ENCODE data around the gene MLX.

The MLX gene

GRCh38 chr17:42535155-42536047, 31.5 kb upstream of the MLX start:
- Histone ChIP-seq H3F3A (ENCODE audit: low read depth) (peaks cover 12% of the 10 kb centered on the region), H3K4me3 (ENCODE audit: low read length, poor library complexity, severe bottlenecking) (peak overlapping the region; percentile 84), H3K36me3 (ENCODE audit: insufficient read depth, low read length) (no peaks in the 10 kb centered on the region), H3K4me2 (ENCODE audit: low read depth, low read length, poor library complexity, severe bottlenecking) (peak overlapping the region; percentile 88), H3K9me2 (replicated peaks; ENCODE audit: low read depth, low read length) (no peaks in the 10 kb centered on the region), H2AFZ (ENCODE audit: low read length) (peak overlapping the region; percentile 44; the same call in 1 of the 2 replicates), H3K27me3 (ENCODE audit: insufficient read depth, low read length, poor library complexity, severe bottlenecking) (no peaks in the 10 kb centered on the region), H4K20me1 (ENCODE audit: insufficient read depth, low read length, poor library complexity, severe bottlenecking) (peaks cover 8% of the 10 kb centered on the region), H3K79me2 (ENCODE audit: insufficient read depth, low read length) (peaks cover 41% of the 10 kb centered on the region), H3K4me1 (ENCODE audit: insufficient read depth, low read length, poor library complexity, severe bottlenecking) (peaks cover 41% of the 10 kb centered on the region), H3K9ac (ENCODE audit: low read depth, low read length, poor library complexity, severe bottlenecking) (peak overlapping the region; percentile 75), H3K9me3 (ENCODE audit: insufficient read depth, low read depth, low read length) (no peaks in the 10 kb centered on the region)
- TF ChIP-seq EZH2phosphoT487 (IDR thresholded peaks at IDR 0.05; ENCODE audit: borderline replicate concordance) (no peak), CTCF (conservative IDR thresholded peaks at IDR 0.05; ENCODE audit: low read length) (no peak)

GRCh38 chr17:42536048-42536371, 30.9 kb upstream of the MLX start, which contains the start of gene NAGLU:
TSS of gene NAGLU (plus strand) at chr17:42536241. CDS start at chr17:42536273, 32 bp downstream.
- Histone ChIP-seq H2AFZ (ENCODE audit: low read length) (peak within 1 kb of the TSS; percentile 44), H3K36me3 (ENCODE audit: insufficient read depth, low read length) (no peaks in the 10 kb centered on the region), H3F3A (ENCODE audit: low read depth) (peaks cover 6% of the 10 kb centered on the region; the same call in 1 of the 2 replicates), H3K9me3 (ENCODE audit: insufficient read depth, low read depth, low read length) (no peaks in the 10 kb centered on the region), H3K4me2 (ENCODE audit: low read depth, low read length, poor library complexity, severe bottlenecking) (peak within 1 kb of the TSS; percentile 96), H4K20me1 (ENCODE audit: insufficient read depth, low read length, poor library complexity, severe bottlenecking) (peaks cover 8% of the 10 kb centered on the region), H3K4me3 (ENCODE audit: low read length, poor library complexity, severe bottlenecking) (peak within 1 kb of the TSS; percentile 84), H3K9me2 (replicated peaks; ENCODE audit: low read depth, low read length) (no peaks in the 10 kb centered on the region), H3K4me1 (ENCODE audit: insufficient read depth, low read length, poor library complexity, severe bottlenecking) (peaks cover 40% of the 10 kb centered on the region), H3K79me2 (ENCODE audit: insufficient read depth, low read length) (peaks cover 41% of the 10 kb centered on the region), H3K9ac (ENCODE audit: low read depth, low read length, poor library complexity, severe bottlenecking) (peak within 1 kb of the TSS; percentile 91), H3K27me3 (ENCODE audit: insufficient read depth, low read length, poor library complexity, severe bottlenecking) (no peaks in the 10 kb centered on the region)
- no peak for TF ChIP-seq CTCF (conservative IDR thresholded peaks at IDR 0.05; ENCODE audit: low read length)
- no peak for TF ChIP-seq EZH2phosphoT487 (IDR thresholded peaks at IDR 0.05; ENCODE audit: borderline replicate concordance)

GRCh38 chr17:42536372-42537155, 30.3 kb upstream of the MLX start:
- H3K9me2 ChIP-seq (replicated peaks; ENCODE audit: low read depth, low read length): no peaks in the 10 kb centered on the region
- H4K20me1 ChIP-seq (ENCODE audit: insufficient read depth, low read length, poor library complexity, severe bottlenecking): peaks cover 8% of the 10 kb centered on the region
- TF ChIP-seq EZH2phosphoT487 (IDR thresholded peaks at IDR 0.05; ENCODE audit: borderline replicate concordance) (no peak), CTCF (conservative IDR thresholded peaks at IDR 0.05; ENCODE audit: low read length) (no peak)
- peaks cover 40% of the 10 kb centered on the region for H3K4me1 ChIP-seq (ENCODE audit: insufficient read depth, low read length, poor library complexity, severe bottlenecking)
- no peaks in the 10 kb centered on the region for H3K27me3 ChIP-seq (ENCODE audit: insufficient read depth, low read length, poor library complexity, severe bottlenecking)
- peaks cover 2% of the 10 kb centered on the region; the same call in 1 of the 2 replicates for H3F3A ChIP-seq (ENCODE audit: low read depth)
- peak overlapping the region; percentile 32; the same call in 1 of the 2 replicates for H2AFZ ChIP-seq (ENCODE audit: low read length)
- H3K9me3 ChIP-seq (ENCODE audit: insufficient read depth, low read depth, low read length): no peaks in the 10 kb centered on the region
- peaks cover 41% of the 10 kb centered on the region for H3K79me2 ChIP-seq (ENCODE audit: insufficient read depth, low read length)
- no peaks in the 10 kb centered on the region for H3K36me3 ChIP-seq (ENCODE audit: insufficient read depth, low read length)
- peak overlapping the region; percentile 96 for H3K4me2 ChIP-seq (ENCODE audit: low read depth, low read length, poor library complexity, severe bottlenecking)
- H3K9ac ChIP-seq (ENCODE audit: low read depth, low read length, poor library complexity, severe bottlenecking): peak overlapping the region; percentile 91
- peak overlapping the region; percentile 84 for H3K4me3 ChIP-seq (ENCODE audit: low read length, poor library complexity, severe bottlenecking)
